SK-N-SH (cell line): ENCODE data around the gene B3GNT5. TPM values are rescaled to one million over a fixed set of nuclear protein-coding genes. Genes with fewer than 3 reads are reported as not detected.

Experiments used
- CTCF ChIA-PET: fragments of 300-600, 350-600 bp; formaldehyde crosslinking; extraction: SDS; loops from one replicate; lab custom pipeline; 2021; lab: Yijun Ruan, JAX
- POLR2A ChIA-PET: fragments of 350-600 bp; sonication (Branson Sonifier 250); formaldehyde crosslinking; extraction: SDS; loops from one replicate; lab custom pipeline; 2020; ENCODE audit warnings: antibody characterized with exemption, inconsistent platforms; lab: Yijun Ruan, JAX
- DNase-seq: peaks from one replicate; pipeline ENCODE4 v3.0.0; 2012
- H2AFZ ChIP-seq: fragments of 200-600 bp; sonication (generic); 2 replicates; pipeline ENCODE4 v1.8.1; 2016; ENCODE audit warnings: antibody characterized with exemption, mild to moderate bottlenecking, low read depth
- H3F3A ChIP-seq: fragments of 200-600 bp; sonication (generic); replicated peaks from 2 replicates; pipeline ENCODE3; 2016; ENCODE audit warnings: antibody characterized with exemption, mild to moderate bottlenecking; ENCODE audit not compliant: insufficient read depth
- H3K27ac ChIP-seq, 2 experiments: fragments of 200-500 bp in 1 of 2; fragments of 200-600 bp in 1 of 2; sonication (Bioruptor generic) in 1 of 2; sonication (generic), shearing (Covaris generic) in 1 of 2; 2 replicates each; pipeline versions ENCODE4 v1.5.1 to v1.6.1; 2014 to 2016; ENCODE audit warnings: low read depth in 2 of 2, inconsistent platforms in 1 of 2, low read length in 1 of 2, mild to moderate bottlenecking in 1 of 2, mixed read lengths in 1 of 2
- H3K27me3 ChIP-seq: fragments of 200-600 bp; sonication (generic), shearing (Covaris generic); 2 replicates; pipeline ENCODE4 v1.6.1; 2016; ENCODE audit warnings: mixed run types; ENCODE audit not compliant: insufficient read depth
- H3K36me3 ChIP-seq, 2 experiments: fragments of 200-500 bp in 1 of 2; fragments of 200-600 bp in 1 of 2; sonication (Bioruptor generic) in 1 of 2; sonication (generic) in 1 of 2; replicated peaks in 1 of 2; 2 replicates each; pipeline versions ENCODE3 to v1.5.1; 2014 to 2016; ENCODE audit warnings: low read length in 1 of 2, mild to moderate bottlenecking in 1 of 2; ENCODE audit not compliant: insufficient read depth in 2 of 2, control insufficient read depth in 1 of 2
- H3K4me1 ChIP-seq, 2 experiments: fragments of 200-500 bp in 1 of 2; fragments of 200-600 bp in 1 of 2; sonication (Bioruptor generic) in 1 of 2; sonication (generic), shearing (Covaris generic) in 1 of 2; 2 replicates each; pipeline versions ENCODE4 v1.5.1 to v1.6.1; 2014 to 2016; ENCODE audit warnings: low read depth in 1 of 2, low read length in 1 of 2, mixed run types in 1 of 2; ENCODE audit not compliant: insufficient read depth in 2 of 2, control insufficient read depth in 1 of 2
- H3K4me2 ChIP-seq: fragments of 200-600 bp; sonication (generic), shearing (Covaris generic); 2 replicates; pipeline ENCODE4 v1.6.1; 2017; ENCODE audit warnings: mixed run types
- H3K4me3 ChIP-seq, 2 experiments: fragments of 200-500 bp in 1 of 2; fragments of 200-600 bp in 1 of 2; sonication (Bioruptor generic) in 1 of 2; sonication (generic), shearing (Covaris generic) in 1 of 2; 2 replicates each; pipeline versions ENCODE4 v1.5.1 to v1.8.1; 2014 to 2016; ENCODE audit warnings: low read depth in 2 of 2, inconsistent platforms in 1 of 2, low read length in 1 of 2, mild to moderate bottlenecking in 1 of 2, mixed read lengths in 1 of 2, moderate library complexity in 1 of 2
- H3K79me2 ChIP-seq: fragments of 200-600 bp; sonication (generic); 2 replicates; pipeline ENCODE4 v1.8.1; 2017; ENCODE audit warnings: mild to moderate bottlenecking; ENCODE audit not compliant: insufficient read depth
- H3K9ac ChIP-seq: fragments of 200-600 bp; sonication (generic); 2 replicates; pipeline ENCODE4 v1.6.1; 2017; ENCODE audit warnings: mixed run types
- H3K9me2 ChIP-seq: fragments of 200-600 bp; sonication (generic); 2 replicates; pipeline ENCODE4 v1.6.1; 2017; ENCODE audit warnings: mixed run types
- H3K9me3 ChIP-seq: fragments of 200-600 bp; sonication (generic); 2 replicates; pipeline ENCODE4 v1.6.1; 2017; ENCODE audit warnings: mixed run types, mild to moderate bottlenecking, moderate library complexity
- H4K20me1 ChIP-seq: fragments of 200-600 bp; sonication (generic); 2 replicates; pipeline ENCODE4 v1.6.1; 2017; ENCODE audit warnings: mild to moderate bottlenecking, mixed run types; ENCODE audit not compliant: insufficient read depth
- ELF1 ChIP-seq: IDR thresholded peaks from 2 replicates; pipeline ENCODE4 v1.4.0; 2012
- EP300 ChIP-seq, 2 experiments: IDR thresholded peaks; 2 replicates each; pipeline versions ENCODE4 v1.4.0 to v1.6.1; 2012; ENCODE audit warnings: borderline replicate concordance in 1 of 2, low read depth in 1 of 2, low read length in 1 of 2
- EZH2phosphoT487 ChIP-seq: fragments of 200-600 bp; sonication (generic); IDR thresholded peaks from 2 replicates; pipeline ENCODE4 v1.6.1; 2017; ENCODE audit warnings: low read depth, mixed run types, mild to moderate bottlenecking, antibody characterized with exemption, moderate library complexity, borderline replicate concordance
- FOSL2 ChIP-seq: IDR thresholded peaks from 2 replicates; pipeline ENCODE4 v1.4.0; 2012; ENCODE audit warnings: low read depth, mild to moderate bottlenecking, moderate library complexity, borderline replicate concordance
- FOXJ3 ChIP-seq: sonication (generic); formaldehyde crosslinking; IDR thresholded peaks from 2 replicates; pipeline ENCODE4 v1.5.1; 2020; ENCODE audit warnings: mild to moderate bottlenecking, missing genetic modification reagents
- IRF3 ChIP-seq: fragments of 150-350 bp; IDR thresholded peaks from 2 replicates; pipeline ENCODE4 v1.6.1; 2016; ENCODE audit warnings: mild to moderate bottlenecking, low read depth, low read length
- MEF2A ChIP-seq: IDR thresholded peaks from 2 replicates; pipeline ENCODE4 v1.4.0; 2012; ENCODE audit warnings: low read depth, borderline replicate concordance
- POLR2AphosphoS5 ChIP-seq: IDR thresholded peaks from 2 replicates; pipeline ENCODE4 v1.6.1; 2012; ENCODE audit warnings: low read depth, low read length
- RAD21 ChIP-seq: IDR thresholded peaks from 2 replicates; pipeline ENCODE4 v1.6.1; 2012; ENCODE audit warnings: mild to moderate bottlenecking, low read length
- RCOR1 ChIP-seq: fragments of 150-350 bp; IDR thresholded peaks from 2 replicates; pipeline ENCODE4 v1.6.1; 2017; ENCODE audit warnings: antibody characterized with exemption, low read length
- RFX5 ChIP-seq: IDR thresholded peaks from 2 replicates; pipeline ENCODE4 v1.6.1; 2012; ENCODE audit warnings: mild to moderate bottlenecking, improper control_type of control experiment, low read length
- SIN3A ChIP-seq: IDR thresholded peaks from 2 replicates; pipeline ENCODE4 v1.6.1; 2012; ENCODE audit warnings: low read depth, mild to moderate bottlenecking, low read length, moderate library complexity, borderline replicate concordance
- TAF1 ChIP-seq: IDR thresholded peaks from 2 replicates; pipeline ENCODE4 v1.6.1; 2012; ENCODE audit warnings: low read depth, mild to moderate bottlenecking, low read length, moderate library complexity, borderline replicate concordance
- TEAD4 ChIP-seq: IDR thresholded peaks from 2 replicates; pipeline ENCODE4 v1.4.0; 2012; ENCODE audit warnings: mild to moderate bottlenecking, borderline replicate concordance; ENCODE audit not compliant: insufficient read depth
- WGBS: methylation state at CpG from one replicate; pipeline ENCODE4 v1.1.6; 2017; ENCODE audit warnings: low lambda C conversion rate; 5-methylcytosine and 5-hydroxymethylcytosine counted together
- polyA plus RNA-seq, 3 experiments: library from polyadenylated mRNA; depleted of rRNA; stranded (reverse); fragments of >200 nt; gene quantifications; 2 replicates each; pipeline ENCODE4 v1.2.3, GENCODE V29; 2012
- TF ChIP-seq, protein P1 (sequence below): IDR thresholded peaks from 2 replicates; pipeline ENCODE4 v1.4.0; 2012; ENCODE audit warnings: low read depth, borderline replicate concordance
- TF ChIP-seq, protein P2 (sequence below): fragments of 150-350 bp; IDR thresholded peaks from 2 replicates; pipeline ENCODE4 v1.6.1; 2017; ENCODE audit warnings: antibody characterized with exemption, low read length, low read depth, borderline replicate concordance
- TF ChIP-seq, protein P3 (sequence below): IDR thresholded peaks from 2 replicates; pipeline ENCODE4 v1.4.0; 2012; ENCODE audit warnings: low read depth, borderline replicate concordance
- TF ChIP-seq, protein P4 (sequence below): IDR thresholded peaks from 2 replicates; pipeline ENCODE4; 2012

Gene B3GNT5
- polyA plus RNA-seq, 1 of the 3 experiments (the other 2 are of a cell fraction): 4.7 TPM

GRCh38 chr3:183303690-183304089, 50.6 kb downstream of the B3GNT5 start:
- TF ChIP-seq, protein P1, sequence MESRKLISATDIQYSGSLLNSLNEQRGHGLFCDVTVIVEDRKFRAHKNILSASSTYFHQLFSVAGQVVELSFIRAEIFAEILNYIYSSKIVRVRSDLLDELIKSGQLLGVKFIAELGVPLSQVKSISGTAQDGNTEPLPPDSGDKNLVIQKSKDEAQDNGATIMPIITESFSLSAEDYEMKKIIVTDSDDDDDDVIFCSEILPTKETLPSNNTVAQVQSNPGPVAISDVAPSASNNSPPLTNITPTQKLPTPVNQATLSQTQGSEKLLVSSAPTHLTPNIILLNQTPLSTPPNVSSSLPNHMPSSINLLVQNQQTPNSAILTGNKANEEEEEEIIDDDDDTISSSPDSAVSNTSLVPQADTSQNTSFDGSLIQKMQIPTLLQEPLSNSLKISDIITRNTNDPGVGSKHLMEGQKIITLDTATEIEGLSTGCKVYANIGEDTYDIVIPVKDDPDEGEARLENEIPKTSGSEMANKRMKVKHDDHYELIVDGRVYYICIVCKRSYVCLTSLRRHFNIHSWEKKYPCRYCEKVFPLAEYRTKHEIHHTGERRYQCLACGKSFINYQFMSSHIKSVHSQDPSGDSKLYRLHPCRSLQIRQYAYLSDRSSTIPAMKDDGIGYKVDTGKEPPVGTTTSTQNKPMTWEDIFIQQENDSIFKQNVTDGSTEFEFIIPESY: no peak
- TF ChIP-seq RAD21 (no peak), MEF2A (no peak), IRF3 (no peak), EP300 (IDR thresholded peaks at IDR 0.05; ENCODE audit: borderline replicate concordance in 1 of 2, low read depth in 1 of 2, low read length in 1 of 2) (no peak), TAF1 (no peak), TEAD4 (no peak), RCOR1 (no peak), RFX5 (no peak), EZH2phosphoT487 (no peak), FOSL2 (no peak), POLR2AphosphoS5 (no peak), ELF1 (no peak), SIN3A (no peak), FOXJ3 (no peak)
- TF ChIP-seq, protein P2, sequence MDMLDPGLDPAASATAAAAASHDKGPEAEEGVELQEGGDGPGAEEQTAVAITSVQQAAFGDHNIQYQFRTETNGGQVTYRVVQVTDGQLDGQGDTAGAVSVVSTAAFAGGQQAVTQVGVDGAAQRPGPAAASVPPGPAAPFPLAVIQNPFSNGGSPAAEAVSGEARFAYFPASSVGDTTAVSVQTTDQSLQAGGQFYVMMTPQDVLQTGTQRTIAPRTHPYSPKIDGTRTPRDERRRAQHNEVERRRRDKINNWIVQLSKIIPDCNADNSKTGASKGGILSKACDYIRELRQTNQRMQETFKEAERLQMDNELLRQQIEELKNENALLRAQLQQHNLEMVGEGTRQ: no peak
- TF ChIP-seq, protein P3, sequence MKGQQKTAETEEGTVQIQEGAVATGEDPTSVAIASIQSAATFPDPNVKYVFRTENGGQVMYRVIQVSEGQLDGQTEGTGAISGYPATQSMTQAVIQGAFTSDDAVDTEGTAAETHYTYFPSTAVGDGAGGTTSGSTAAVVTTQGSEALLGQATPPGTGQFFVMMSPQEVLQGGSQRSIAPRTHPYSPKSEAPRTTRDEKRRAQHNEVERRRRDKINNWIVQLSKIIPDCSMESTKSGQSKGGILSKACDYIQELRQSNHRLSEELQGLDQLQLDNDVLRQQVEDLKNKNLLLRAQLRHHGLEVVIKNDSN: no peak
- TF ChIP-seq, protein P4, sequence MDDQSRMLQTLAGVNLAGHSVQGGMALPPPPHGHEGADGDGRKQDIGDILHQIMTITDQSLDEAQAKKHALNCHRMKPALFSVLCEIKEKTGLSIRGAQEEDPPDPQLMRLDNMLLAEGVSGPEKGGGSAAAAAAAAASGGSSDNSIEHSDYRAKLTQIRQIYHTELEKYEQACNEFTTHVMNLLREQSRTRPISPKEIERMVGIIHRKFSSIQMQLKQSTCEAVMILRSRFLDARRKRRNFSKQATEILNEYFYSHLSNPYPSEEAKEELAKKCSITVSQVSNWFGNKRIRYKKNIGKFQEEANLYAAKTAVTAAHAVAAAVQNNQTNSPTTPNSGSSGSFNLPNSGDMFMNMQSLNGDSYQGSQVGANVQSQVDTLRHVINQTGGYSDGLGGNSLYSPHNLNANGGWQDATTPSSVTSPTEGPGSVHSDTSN: no peak
- TF ChIP-seq, all 33 proteins: peak for 0
- POLR2A ChIA-PET: no interaction called here
- Histone ChIP-seq H3K4me1 (peaks cover 2 to 9% of the 10 kb centered on the region in 2 experiments; a peak in 3 of 4 replicates), H3K4me3 (no peak overlapping the region), H3K79me2 (no peaks in the 10 kb centered on the region), H4K20me1 (no peaks in the 10 kb centered on the region), H3K27ac (no peak overlapping the region), H3K27me3 (no peaks in the 10 kb centered on the region), H3F3A (no peaks in the 10 kb centered on the region), H3K9me2 (no peaks in the 10 kb centered on the region), H3K9me3 (no peaks in the 10 kb centered on the region), H3K4me2 (no peak overlapping the region), H3K9ac (no peak overlapping the region), H3K36me3 (no peaks in the 10 kb centered on the region), H2AFZ (no peak overlapping the region)
- WGBS: 83% methylated on average over 2 of the region's 2 CpGs
- DNase-seq: no peak
- CTCF ChIA-PET: interaction anchor here (0.6 kb wide), 1 partner anchor 50 kb away, joined by 3 read pairs; the partner anchor contains the start of gene B3GNT5
